SU-DHL-6 (cell line): ENCODE data around the gene NR1I3.

Experiments used
- H2AFZ ChIP-seq: fragments of 200-600 bp; sonication (generic); 2 replicates; pipeline ENCODE4 v1.6.1; 2014; ENCODE audit warnings: low read depth, mild to moderate bottlenecking, moderate library complexity, mixed read lengths, antibody characterized with exemption, low read length; ENCODE audit not compliant: severe bottlenecking
- H3F3A ChIP-seq: fragments of 200-600 bp; shearing (Covaris generic); 2 replicates; pipeline ENCODE4 v1.6.0; 2016; ENCODE audit warnings: antibody characterized with exemption, mild to moderate bottlenecking; ENCODE audit not compliant: insufficient read depth
- H3K27ac ChIP-seq: fragments of 200-600 bp; sonication (generic); 2 replicates; pipeline ENCODE4 v1.5.1; 2016; ENCODE audit warnings: low read depth, mild to moderate bottlenecking, low read length, moderate library complexity, mixed read lengths
- H3K27me3 ChIP-seq: fragments of 200-600 bp; sonication (generic), shearing (Covaris generic); 2 replicates; pipeline ENCODE4 v1.6.0; 2014; ENCODE audit warnings: mild to moderate bottlenecking, low read length
- H3K36me3 ChIP-seq: fragments of 200-600 bp; sonication (generic); 2 replicates; pipeline ENCODE4 v1.6.1; 2014; ENCODE audit warnings: mild to moderate bottlenecking, low read length, mixed read lengths
- H3K4me2 ChIP-seq: fragments of 300-600, 200-600 bp; shearing (Covaris generic), sonication (generic); 2 replicates; pipeline ENCODE4 v1.6.0; 2014; ENCODE audit warnings: low read length, low read depth, mild to moderate bottlenecking; ENCODE audit not compliant: poor library complexity, severe bottlenecking
- H3K4me3 ChIP-seq: fragments of 200-600 bp; sonication (generic); 2 replicates; pipeline ENCODE4 v1.5.1; 2014; ENCODE audit warnings: antibody characterized with exemption, low read length, mild to moderate bottlenecking, mixed read lengths; ENCODE audit not compliant: insufficient read depth, poor library complexity, severe bottlenecking
- H3K79me2 ChIP-seq: fragments of 200-600 bp; sonication (generic); 2 replicates; pipeline ENCODE4 v1.6.1; 2014; ENCODE audit warnings: mild to moderate bottlenecking, low read length, moderate library complexity; ENCODE audit not compliant: insufficient read depth
- H3K9ac ChIP-seq: fragments of 200-600 bp; sonication (generic); 2 replicates; pipeline ENCODE4 v1.7.0; 2014; ENCODE audit warnings: mild to moderate bottlenecking, low read length
- H3K9me2 ChIP-seq: fragments of 200-600 bp; sonication (generic); replicated peaks from 2 replicates; pipeline ENCODE4 v1.6.1; 2014; ENCODE audit warnings: low read length; ENCODE audit not compliant: insufficient read depth
- H3K9me3 ChIP-seq: fragments of 200-600 bp; sonication (generic); 2 replicates; pipeline ENCODE4 v1.6.1; 2014; ENCODE audit warnings: low read length, mixed read lengths; ENCODE audit not compliant: insufficient read depth
- H4K20me1 ChIP-seq: fragments of 200-600 bp; sonication (generic); 2 replicates; pipeline ENCODE4 v1.6.1; 2014; ENCODE audit warnings: low read depth, mild to moderate bottlenecking, antibody characterized with exemption, low read length, moderate library complexity, mixed read lengths
- CTCF ChIP-seq: fragments of 200-600 bp; sonication (generic); IDR thresholded peaks from one replicate; pipeline ENCODE4 v1.5.1; 2017; ENCODE audit warnings: antibody characterized with exemption, mild to moderate bottlenecking, low read length, moderate library complexity; ENCODE audit not compliant: insufficient read depth, poor library complexity, severe bottlenecking
- EZH2phosphoT487 ChIP-seq: fragments of 200-600 bp; sonication (generic), shearing (Covaris generic); conservative IDR thresholded peaks from 2 replicates; pipeline ENCODE4 v1.6.1; 2018; ENCODE audit warnings: mild to moderate bottlenecking, antibody characterized with exemption, low read length, moderate library complexity, mixed read lengths

NR1I3 gene

GRCh38 chr1:161179698-161180097, 58.3 kb downstream of the NR1I3 start:
- Histone ChIP-seq H3K9me3 (no peaks in the 10 kb centered on the region), H3K27me3 (no peaks in the 10 kb centered on the region), H3K9ac (no peak overlapping the region), H4K20me1 (no peaks in the 10 kb centered on the region), H3K9me2 (no peaks in the 10 kb centered on the region), H3K36me3 (no peaks in the 10 kb centered on the region), H3K79me2 (no peaks in the 10 kb centered on the region; the same call in 1 of the 2 replicates), H3F3A (peaks cover 17% of the 10 kb centered on the region), H3K27ac (no peak overlapping the region), H2AFZ (no peak overlapping the region), H3K4me2 (no peak overlapping the region), H3K4me3 (no peak overlapping the region)
- TF ChIP-seq EZH2phosphoT487 (no peak), CTCF (no peak)
